AG08395 (cell line): Measurements from ENCODE around the gene C1QTNF12.
"Not testable (repeated sequence)": the region's sequence is repeated elsewhere in the genome, so short reads cannot be mapped to it uniquely, and the experiment has no call there.

ENCODE experiments used
- DNase-seq: peaks from one replicate; pipeline ENCODE4 v3.0.0; 2012; ENCODE audit warnings: mixed read lengths, low spot score

The C1QTNF12 gene

DNA sequence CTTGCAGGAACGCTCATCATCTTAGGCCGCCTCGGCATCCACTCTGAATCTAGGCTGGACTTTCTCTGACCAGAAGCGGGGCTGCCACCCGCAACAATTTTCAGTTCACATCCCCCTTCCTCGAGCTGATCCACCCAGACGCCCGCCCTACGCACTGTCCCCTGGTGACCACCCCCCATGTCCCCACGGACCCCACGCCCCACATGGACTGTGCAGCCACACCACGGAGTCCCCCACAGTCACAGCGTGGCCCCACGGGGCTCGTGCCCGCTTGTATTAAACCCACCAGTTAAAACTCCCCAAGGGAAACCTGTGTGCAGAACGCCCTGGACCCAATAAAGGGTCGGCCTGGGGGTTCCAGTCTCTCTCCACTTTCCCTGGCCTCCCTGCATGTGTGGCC lies 13.0 kb upstream of the C1QTNF12 start:
- DNase-seq, result no peak

DNA sequence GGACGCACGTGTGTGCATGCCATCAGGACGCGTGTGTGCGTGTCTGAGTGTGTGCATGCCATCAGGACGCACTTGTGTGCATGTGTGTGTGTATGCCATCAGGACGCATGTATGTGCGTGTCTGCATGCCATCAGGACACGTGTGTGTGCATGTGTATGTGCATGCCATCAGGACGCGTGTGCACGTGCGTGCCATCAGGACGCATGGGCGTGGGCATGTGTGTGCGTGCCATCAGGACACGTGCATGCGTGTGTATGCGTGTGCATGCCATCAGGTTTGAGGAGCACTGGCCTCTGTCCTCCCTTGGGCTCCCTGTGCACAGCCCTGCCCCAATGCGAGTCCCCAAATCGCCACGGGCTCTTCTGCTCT lies 12.6 kb upstream of the C1QTNF12 start:
- DNase-seq, result no peak

DNA sequence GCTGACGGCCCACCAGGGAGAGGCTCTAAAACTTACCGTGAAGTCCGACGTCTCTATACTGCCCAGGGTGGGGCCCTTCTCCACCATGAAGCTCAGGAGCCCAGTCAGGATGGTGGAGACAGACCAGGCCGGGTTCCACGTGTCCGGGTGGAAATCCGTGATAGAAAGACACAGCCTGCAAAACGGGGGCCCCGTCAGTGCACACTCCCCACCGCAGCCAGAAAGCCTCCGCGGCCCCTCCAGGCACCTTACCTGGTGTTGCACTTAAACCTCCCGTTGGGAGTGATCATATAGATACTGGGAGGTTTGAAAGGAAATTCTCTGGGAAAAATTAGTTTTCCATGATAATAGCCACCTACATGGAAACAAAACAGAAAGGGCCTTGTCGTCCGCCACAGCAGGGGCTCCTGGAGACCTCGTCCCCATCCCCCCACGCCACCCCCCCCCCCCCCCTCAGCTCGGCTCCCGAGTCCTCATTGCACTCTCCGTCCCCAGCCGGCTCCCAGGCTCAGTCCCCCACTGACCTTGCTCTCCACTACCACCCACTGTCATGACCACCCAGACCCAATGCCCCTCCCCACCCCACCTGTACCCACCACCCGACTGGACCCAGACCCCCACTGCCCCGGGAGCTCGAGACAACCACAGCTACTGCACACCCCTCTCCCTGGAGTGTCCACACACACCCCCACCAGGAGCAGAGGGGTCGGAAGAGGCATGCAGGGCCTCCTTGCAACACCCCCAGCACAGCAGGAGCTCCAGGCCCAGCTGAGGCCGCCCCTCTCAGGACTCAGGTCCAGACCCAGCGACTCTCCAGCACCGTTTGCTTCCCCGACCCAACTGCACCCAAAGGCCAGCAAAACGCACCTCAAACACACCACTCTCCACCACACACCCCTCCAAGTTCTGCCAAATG lies 10.7 kb upstream of the C1QTNF12 start:
- DNase-seq, result no peak

DNA sequence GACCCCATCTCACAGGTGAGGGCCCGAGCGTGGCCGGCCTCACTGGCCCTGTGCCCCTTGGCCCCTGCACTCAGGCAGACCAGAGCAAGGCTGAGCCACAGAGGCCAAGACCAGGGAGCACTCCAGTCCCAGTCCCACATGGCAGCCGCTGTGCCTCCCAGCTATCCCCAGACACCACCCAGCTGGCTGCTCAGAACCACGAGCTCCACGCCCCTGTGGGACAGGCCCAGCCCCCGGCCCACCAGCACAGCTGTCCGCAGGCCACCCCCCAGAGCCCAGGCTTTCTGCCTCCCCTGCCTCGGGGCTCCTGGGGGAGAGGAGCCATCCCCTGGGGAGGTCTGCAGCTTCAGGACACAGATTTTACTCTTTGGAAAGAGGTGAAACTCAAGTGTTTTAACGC lies 9.1 kb upstream of the C1QTNF12 start:
- DNase-seq, result no peak

DNA sequence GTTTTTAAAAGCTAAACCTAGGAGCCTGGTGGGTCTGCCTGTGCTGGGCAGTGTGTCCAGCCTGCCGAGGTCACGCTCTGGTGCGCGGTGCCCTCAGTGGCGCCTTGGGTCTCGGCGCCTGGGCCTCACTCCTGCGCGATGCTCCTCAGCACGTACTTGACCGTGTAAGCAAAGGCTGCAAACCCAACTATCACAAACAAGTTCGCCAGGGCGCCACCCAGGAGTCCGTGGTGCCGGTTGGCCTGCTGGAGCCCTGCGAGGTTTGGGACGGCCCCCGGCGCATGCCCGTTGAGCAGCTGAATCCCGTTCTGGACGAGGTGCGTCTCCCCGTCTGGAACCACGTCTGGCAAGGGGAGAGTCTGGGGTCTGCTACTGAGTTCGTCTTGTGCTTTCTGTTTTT lies 8.6 kb upstream of the C1QTNF12 start:
- DNase-seq, result no peak

DNA sequence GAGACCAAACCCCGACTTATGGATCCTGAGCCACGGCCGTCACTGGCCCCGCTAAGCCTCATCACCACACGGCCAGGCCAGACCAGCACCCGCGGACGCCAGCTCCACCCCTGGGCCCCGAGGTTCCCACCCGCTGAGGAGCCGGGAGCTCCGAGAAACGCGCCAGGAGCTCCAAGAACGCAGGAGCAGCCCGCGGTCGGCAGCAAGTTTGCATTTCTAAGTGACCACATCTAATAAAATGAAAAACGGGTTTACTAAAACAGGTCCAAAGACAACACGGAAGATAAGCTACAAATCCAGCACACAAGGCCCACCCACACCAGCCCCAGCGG lies 8.1 kb upstream of the C1QTNF12 start:
- no peak for DNase-seq

DNA sequence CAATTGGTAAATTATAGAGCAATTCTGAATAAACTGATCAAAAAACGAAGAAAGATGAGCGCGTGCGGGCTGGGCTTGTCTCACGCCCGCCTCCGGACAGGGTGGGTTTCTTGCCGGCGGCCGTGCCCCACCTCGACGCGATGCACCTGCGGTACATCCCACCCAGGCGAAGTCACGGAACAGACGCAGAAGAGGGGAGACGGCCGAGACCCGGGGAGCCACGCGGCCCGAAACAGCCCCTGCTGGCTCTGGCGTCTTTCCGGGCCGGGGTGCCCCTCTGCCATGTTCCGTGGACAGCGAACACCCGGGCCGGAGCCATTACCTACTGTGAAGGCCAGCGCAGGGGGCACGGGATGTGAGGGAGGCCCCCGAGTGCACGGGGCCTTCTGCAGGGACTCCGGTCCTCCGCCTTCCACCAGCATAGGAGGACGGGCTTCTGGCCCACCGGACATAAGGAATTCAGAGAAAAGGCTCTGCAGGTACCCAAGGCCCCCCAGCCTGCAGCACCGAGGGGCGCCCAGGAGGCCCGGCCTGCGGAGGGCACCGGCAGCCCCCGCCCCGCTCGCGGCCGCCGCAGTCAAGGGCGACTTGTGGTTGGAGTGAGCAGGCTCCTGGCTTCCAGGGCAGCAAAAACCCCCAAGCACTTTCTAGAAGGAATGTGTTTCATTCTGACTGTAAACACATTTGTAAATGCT lies 7.6 kb upstream of the C1QTNF12 start:
- no peak for DNase-seq

DNA sequence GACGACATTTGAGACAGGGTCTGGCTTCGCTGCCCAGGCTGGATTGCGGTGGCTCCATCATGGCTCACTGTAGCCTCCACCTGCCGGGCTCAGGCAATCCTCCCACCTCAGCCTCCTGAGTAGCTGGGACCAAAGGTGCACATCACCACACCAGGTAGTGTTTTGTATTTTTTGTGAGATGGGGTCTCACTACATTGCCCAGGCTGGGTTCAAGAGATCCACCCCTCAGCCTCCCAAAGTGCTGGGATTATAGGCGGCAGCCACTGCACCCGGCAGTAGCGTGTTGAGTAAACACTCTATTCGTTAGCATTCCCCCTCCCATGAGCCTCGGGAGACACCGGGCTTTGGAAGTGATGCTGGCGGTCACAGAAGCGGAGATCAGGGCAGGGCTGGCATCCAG lies 6.8 kb upstream of the C1QTNF12 start:
- DNase-seq, result no peak

DNA sequence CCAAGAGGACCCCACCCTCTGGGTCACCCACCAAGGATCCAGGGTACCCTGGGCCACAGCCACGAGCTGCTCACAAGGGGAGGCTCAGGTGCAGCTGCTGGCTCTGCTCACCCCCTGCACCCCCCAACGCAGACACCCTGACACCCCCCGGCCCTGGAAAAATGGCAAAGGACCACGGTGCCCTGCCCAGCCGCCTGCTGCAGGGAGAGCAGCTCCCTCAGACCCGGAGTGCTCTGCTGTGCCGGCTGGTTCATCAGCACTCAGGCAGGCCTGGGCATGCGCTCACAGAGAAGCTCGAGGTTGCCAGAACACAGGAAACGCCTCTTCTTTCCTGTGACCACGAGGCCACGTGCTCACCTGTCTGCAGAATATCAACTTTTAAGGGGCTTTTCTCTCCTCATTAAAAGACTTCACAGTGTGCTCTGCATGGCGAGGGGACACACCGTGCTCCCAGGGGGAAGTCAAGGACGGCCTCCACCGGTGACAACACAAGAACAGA lies 4.3 kb upstream of the C1QTNF12 start:
- no peak for DNase-seq

DNA sequence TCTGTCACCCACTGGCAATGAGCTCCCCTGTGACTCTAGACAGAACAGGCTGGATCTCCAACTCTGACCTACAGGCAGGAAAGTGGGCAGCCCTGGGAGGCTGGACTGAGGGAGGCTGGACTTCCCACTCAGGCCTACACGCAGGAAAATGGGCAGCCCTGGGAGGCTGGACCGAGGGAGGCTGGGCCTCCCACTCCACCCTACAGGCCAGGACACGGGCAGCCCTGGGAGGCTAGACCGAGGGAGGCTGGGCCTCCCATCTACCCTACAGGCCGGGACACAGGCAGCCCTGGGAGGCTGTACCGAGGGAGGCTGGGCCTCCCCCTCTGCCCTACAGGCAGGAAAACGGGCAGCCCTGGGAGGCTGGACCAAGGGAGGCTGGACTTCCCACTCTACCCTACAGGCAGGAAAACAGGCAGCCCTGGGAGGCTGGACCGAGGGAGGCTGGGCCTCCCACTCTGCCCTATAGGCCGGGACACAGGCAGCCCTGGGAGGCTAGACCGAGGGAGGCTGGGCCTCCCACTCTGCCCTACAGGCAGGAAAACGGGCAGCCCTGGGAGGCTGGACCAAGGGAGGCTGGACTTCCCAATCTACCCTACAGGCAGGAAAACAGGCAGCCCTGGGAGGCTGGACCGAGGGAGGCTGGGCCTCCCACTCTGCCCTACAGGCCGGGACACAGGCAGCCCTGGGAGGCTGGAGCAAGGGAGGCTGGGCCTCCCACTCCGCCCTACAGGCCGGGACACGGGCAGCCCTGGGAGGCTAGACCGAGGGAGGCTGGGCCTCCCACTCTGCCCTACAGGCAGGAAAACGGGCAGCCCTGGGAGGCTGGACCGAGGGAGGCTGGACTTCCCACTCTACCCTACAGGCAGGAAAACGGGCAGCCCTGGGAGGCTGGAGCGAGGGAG lies 1.7 kb upstream of the C1QTNF12 start:
- not testable (repeated sequence) for DNase-seq

DNA sequence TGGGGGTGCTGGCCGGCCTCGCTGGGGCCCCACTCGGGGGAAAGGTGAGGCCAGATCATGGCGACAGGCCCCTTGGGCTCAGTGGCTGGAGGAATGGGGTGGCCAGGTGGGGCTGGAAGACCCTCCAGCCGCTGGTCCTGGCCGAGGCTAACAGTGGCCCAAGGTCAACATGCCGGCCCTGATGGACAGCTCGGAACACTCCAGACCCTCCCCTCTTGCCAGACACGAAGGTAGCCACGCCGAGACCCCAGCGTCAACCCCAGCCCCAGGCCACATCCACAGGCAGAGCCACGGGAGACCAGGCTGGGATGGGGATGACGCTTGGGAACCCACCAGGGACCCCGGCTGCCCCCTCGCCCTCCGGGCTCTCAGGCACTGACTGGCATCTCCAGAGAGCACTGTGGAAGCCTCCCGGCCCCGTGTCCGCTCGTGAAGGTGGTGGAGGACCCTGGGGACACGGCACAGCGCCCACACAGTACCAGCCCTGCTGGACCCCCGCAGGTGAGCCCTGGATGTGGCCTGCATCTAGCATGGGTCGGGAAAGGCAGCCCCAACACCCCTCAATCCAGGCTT lies 905 bp upstream of the C1QTNF12 start:
- no peak for DNase-seq

DNA sequence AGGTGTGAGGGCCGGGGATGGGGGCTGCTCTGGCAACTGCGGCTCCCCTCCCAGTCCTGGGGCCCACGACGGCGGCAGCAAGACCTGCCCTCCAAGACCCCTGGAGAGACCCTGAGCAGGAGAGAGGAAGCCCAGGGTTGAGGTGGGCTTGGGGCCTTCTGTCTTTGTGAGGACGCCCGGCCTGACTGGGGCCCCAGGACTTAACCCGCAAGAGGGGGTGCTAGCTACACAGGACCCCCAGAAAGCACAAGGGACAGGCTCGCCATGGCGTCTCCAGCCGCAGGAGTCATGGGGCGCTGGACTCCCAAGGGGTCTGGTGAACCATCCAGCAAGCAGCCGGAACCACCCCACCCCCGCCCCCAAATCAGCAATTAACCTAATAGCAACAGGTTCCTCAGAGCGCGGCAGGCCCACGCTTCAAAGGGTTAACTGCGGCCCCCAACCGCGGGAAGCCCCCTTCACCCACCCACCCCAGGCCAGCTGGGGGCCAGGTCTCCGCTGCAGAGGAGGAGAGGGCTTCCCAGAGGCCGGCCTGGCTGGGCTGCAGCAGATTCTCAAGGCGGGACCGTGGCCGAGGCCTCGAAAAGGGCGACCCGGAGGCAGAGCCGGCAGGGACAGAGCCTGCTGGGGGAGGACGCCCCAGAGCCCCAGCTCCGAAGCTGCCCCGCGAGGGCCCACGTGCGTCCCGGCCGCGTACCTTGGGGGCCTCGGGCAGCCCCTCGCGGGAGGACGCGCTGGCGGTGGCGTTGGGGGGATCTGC lies 525 bp downstream of the C1QTNF12 start:
- no peak for DNase-seq

DNA sequence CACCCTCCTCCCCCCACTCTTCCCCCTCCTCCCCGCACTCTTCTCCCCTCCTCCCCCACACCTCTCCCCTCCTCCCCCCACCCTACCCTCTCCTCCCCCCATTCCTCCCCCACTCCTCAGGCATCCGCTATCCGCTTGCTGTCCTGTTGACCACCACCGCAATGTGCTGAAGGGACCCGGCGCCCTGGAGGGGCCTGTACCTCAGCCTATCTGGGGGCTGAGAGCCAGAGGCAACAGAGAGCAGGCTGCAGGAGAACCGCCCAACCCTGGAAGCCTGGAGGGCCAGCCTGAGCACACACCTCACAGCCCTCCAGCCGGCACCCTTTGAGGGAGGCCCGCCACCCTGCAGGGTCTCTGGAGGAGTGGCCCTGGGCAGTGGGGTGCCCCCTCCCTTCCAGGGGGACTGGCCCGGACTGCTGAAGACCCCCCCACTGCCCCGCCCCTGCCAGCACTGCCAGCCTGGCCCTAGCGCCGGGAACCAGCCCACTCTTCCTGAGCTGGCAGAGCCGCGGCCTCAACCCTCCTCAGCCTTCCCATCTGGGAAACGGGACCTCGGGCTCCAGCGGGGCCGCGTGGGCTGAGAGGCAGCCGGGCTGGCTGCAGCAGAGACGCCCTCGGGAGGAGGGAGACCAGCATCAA lies 1.2 kb downstream of the C1QTNF12 start:
- no peak for DNase-seq

DNA sequence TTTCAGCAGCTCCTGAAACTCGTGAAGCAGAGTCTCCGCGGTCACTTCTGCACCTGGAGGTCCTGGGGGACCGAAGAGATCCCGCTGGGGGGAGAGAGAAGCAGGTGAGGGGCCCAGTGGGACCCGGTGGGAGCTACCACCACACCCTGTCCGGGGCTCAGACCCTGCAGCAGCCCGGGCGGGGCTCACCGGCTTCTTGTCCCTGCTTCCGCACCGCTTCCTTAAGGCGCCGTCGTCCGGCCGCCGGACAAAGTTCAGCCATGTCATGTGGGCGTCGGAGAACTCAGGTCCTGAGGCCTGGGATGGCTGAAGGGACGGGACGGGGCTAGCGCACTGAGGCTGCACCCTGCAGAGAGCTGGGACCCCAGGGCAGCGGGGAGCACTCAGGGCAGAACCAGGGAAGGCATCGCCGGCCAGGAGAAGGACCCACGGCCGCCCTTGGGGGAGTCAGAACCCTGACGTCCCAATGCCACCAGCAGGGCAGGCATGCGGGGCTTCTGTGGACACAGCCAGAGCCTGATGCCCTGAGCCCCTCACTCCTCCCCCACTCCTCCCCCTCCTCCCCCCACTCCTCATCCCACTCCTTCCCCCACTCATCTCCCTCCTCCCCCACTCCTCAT lies 2.2 kb downstream of the C1QTNF12 start:
- DNase-seq, result no peak

DNA sequence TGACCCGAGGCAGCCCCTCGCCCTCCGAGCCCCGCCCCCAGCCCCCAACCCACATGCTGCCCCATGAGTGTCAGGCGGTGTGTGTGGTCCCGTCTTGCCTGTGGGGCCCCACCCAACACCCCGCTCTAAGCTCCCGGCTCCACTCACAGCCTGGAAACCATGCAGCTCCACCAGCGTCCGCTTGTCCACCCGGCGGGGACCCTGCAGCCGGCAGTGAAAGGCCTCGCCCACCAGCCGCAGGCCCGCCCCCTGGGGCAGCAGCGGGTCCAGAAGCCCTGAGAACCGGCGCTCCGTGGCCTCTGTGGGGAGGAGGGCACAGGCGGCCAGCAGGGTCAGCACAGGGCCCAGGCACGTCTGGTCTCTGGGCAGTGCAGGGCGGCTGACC lies 2.7 kb downstream of the C1QTNF12 start:
- DNase-seq, result no peak

DNA sequence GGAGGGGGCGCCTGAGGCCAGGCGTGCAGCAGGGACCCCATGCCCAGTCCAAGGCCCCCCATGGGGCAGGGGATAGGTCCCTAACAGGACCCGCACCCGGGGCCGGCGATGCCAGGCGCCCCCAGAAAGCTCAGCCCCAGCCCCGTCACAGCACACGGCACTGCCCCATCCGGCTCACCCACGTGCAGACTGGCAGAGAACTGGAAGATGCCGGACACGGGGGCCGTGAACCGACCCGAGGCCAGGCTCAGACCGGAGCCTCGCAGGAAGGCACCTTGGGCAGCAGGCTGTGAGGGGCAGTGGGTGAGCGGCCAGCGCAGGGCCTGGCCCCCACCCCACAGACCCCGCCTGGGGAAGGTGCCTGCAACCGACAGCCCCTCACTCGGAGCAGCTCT lies 3.3 kb downstream of the C1QTNF12 start:
- DNase-seq, result no peak

DNA sequence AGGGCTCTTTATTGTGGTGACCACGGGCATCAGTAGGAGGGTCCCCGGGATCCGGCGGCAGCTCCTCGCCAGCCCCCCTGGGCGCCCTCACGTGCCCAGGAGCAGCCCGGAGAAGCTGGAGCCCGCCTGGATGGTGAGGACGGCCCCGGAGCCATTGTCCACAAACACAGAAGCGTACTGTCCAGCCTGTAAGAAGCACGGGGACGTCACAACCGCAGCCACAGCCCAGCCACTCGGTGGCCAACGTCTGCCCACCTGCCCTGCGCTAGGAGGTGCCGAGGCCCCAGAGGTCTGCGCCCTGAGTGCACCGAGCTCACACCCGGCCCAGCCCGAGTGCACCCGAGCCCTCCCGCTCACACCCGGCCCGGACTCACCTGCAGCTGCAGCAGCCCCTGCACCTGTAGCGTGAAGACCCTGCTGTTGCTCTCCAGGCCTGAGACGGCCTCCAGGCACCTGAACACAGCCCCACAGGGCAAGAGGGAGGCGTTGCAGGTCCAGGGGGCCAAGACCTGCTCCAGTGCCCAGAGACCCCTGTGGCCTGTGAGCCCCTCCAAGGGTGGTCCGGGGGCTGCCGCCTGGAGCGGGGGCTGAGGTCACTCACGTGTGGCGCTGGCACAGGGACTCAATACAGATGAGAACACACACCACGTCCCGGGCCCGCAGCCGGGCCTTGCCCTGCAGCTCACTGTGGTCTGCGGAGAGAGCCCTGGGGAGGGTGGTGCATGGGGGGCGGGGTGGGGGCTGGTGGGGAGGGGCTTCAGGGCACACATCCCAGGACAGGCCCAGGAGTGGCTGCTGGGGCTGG lies 3.9 kb downstream of the C1QTNF12 start:
- no peak for DNase-seq

DNA sequence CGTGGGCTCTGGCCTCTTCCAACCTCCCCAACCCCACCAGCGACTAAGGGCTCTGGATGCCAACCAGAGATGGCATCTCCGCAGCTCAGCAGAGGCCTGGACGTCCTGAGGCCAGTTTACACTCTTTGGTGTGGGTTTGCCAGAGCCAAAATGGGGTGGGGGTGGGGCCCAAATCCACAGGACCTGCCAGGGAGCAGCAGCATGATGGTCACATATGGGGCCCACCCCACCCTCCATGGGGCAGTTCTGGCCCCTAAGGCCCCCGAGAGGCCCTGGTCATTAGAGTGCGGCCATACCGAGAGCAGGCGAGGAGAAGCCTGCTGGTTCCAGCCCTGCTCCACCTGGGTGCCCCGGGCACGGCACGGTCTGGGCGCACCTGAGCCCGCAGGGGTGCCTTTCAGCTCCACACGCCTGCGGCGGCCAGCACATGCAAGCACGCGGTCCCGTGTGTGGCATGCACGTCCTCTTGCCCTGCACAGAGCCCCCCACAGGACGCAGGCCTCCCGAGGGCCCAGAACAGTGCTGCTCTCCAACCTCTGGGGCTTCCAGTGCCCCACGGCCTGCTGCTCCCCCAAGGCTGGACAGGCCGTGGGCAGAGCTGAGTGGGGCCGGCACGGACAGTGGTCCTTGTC lies 4.8 kb downstream of the C1QTNF12 start:
- DNase-seq, result no peak
